Fibroblast of lung (primary cell): ENCODE results near the gene TEKT3. TPM values are rescaled to one million over a fixed set of nuclear protein-coding genes. Genes with fewer than 3 reads are reported as not detected.

Experiments used
- DNase-seq, 2 donors: peaks; one replicate each; pipeline versions ENCODE4 v3.0.0 to v3.0.0-alpha.2; 2010; ENCODE audit warnings: low read depth in 2 of 2
- H2AFZ ChIP-seq: 2 replicates; pipeline ENCODE4 v1.5.1; 2012; ENCODE audit warnings: low read length, control low read depth, inconsistent platforms
- H3K27ac ChIP-seq: 2 replicates; pipeline ENCODE4 v1.5.1; 2011; ENCODE audit warnings: low read length, control low read depth; ENCODE audit not compliant: insufficient read depth
- H3K27me3 ChIP-seq: 2 replicates; pipeline ENCODE4 v1.5.1; 2011; ENCODE audit warnings: mild to moderate bottlenecking, low read length; ENCODE audit not compliant: control insufficient read depth, insufficient read depth
- H3K36me3 ChIP-seq: 2 replicates; pipeline ENCODE4 v1.5.1; 2011; ENCODE audit warnings: low read length; ENCODE audit not compliant: control insufficient read depth, insufficient read depth
- H3K4me1 ChIP-seq: 2 replicates; pipeline ENCODE4 v1.5.1; 2011; ENCODE audit warnings: low read length; ENCODE audit not compliant: control insufficient read depth, insufficient read depth; ENCODE audit errors: extremely low read depth
- H3K4me2 ChIP-seq: 2 replicates; pipeline ENCODE4 v1.5.1; 2011; ENCODE audit warnings: low read length, control low read depth; ENCODE audit not compliant: insufficient read depth; ENCODE audit errors: extremely low read depth
- H3K4me3 ChIP-seq, 4 experiments: fragments of 200-600 bp in 1 of 4; sonication (generic) in 1 of 4; replicated peaks in 1 of 4; 2 replicates each; pipeline ENCODE4 v1.5.1; 2011 to 2016; ENCODE audit warnings: low read length in 4 of 4, low read depth in 3 of 4, mild to moderate bottlenecking in 3 of 4, control low read depth in 2 of 4, inconsistent platforms in 1 of 4, mixed read lengths in 1 of 4; ENCODE audit not compliant: insufficient read depth in 1 of 4; ENCODE audit errors: control extremely low read depth in 1 of 4
- H3K79me2 ChIP-seq: 2 replicates; pipeline ENCODE4 v1.5.1; 2012; ENCODE audit warnings: mild to moderate bottlenecking, low read length, inconsistent platforms; ENCODE audit not compliant: control insufficient read depth, insufficient read depth
- H3K9ac ChIP-seq: 2 replicates; pipeline ENCODE4 v1.5.1; 2011; ENCODE audit warnings: mild to moderate bottlenecking, low read length, control low read depth; ENCODE audit not compliant: insufficient read depth
- H3K9me3 ChIP-seq: 2 replicates; pipeline ENCODE4 v1.5.1; 2012; ENCODE audit warnings: low read depth, low read length; ENCODE audit not compliant: control insufficient read depth, insufficient read depth
- H4K20me1 ChIP-seq: 2 replicates; pipeline ENCODE4 v1.5.1; 2011; ENCODE audit warnings: low read length; ENCODE audit not compliant: control insufficient read depth, insufficient read depth; ENCODE audit errors: extremely low read depth
- CTCF ChIP-seq, 2 donors: IDR thresholded peaks in 1 of 2; conservative IDR thresholded peaks in 1 of 2; 1 replicate in 1 of 2; 2 replicates in 1 of 2; pipeline ENCODE4 v1.5.1; 2011 to 2012; ENCODE audit warnings: low read length in 2 of 2, control low read depth in 1 of 2, inconsistent platforms in 1 of 2, low read depth in 1 of 2, mild to moderate bottlenecking in 1 of 2
- EZH2 ChIP-seq: IDR thresholded peaks from 2 replicates; pipeline ENCODE4 v1.5.1; 2012; ENCODE audit warnings: low read length, control low read depth, mild to moderate bottlenecking; ENCODE audit errors: missing control alignments
- polyA plus RNA-seq, 2 donors: library from polyadenylated mRNA; depleted of rRNA in 1 of 2; stranded (reverse) in 1 of 2; unstranded in 1 of 2; fragments of >200 nt; gene quantifications; 2 replicates each; pipeline ENCODE4 v1.2.1, GENCODE V29; 2011 to 2012; ENCODE audit warnings: missing spikeins in 1 of 2
- total RNA-seq: library from RNA; depleted of rRNA; stranded (reverse); fragments of >200 nt; gene quantifications from 2 replicates; pipeline ENCODE4 v1.2.1, GENCODE V29; 2014

TEKT3 gene
- total and polyA plus RNA-seq, 2 donors (not counting 1 experiment from before 2014, with no cell fraction given) = 0.33 to 0.52 TPM

- Histone ChIP-seq H3K4me3 (peak overlapping the region in 1 of 4 experiments; percentile 46), H3K27me3 (no peaks in the 10 kb centered on the region), H3K36me3 (no peaks in the 10 kb centered on the region), H2AFZ (no peak overlapping the region), H3K27ac (peak overlapping the region; percentile 46), H3K4me1 (peaks cover 9% of the 10 kb centered on the region), H3K4me2 (peak overlapping the region; percentile 89), H3K9ac (no peak overlapping the region), H3K9me3 (no peaks in the 10 kb centered on the region), H4K20me1 (no peaks in the 10 kb centered on the region), H3K79me2 (no peaks in the 10 kb centered on the region)
- peak in 1 of 2 donors; percentile 16 for DNase-seq
- TF ChIP-seq CTCF (conservative IDR thresholded peaks at IDR 0.05 in 1 of 2, IDR thresholded peaks at IDR 0.05 in 1 of 2; ENCODE audit: low read depth in 1 of 2, low read length in 2 of 2) (no peak), EZH2 (no peak)
Observed at GRCh38 chr17:15278380-15278779, 63.0 kb downstream of the TEKT3 start.

GRCh38 chr17:15274017-15274416 is 67.4 kb downstream of the TEKT3 start:
- peak overlapping the region; percentile 18 for H3K27ac ChIP-seq
- TF ChIP-seq CTCF (conservative IDR thresholded peaks at IDR 0.05 in 1 of 2, IDR thresholded peaks at IDR 0.05 in 1 of 2; ENCODE audit: low read depth in 1 of 2, low read length in 2 of 2) = no peak
- no peak for TF ChIP-seq EZH2

GRCh38 chr17:15273141-15273793 is 68.1 kb downstream of the TEKT3 start:
- no peak overlapping the region for H2AFZ ChIP-seq
- H4K20me1 ChIP-seq = no peaks in the 10 kb centered on the region
- peak overlapping the region; percentile 0 for H3K4me2 ChIP-seq
- peak overlapping the region; percentile 18 for H3K27ac ChIP-seq
- no peak overlapping the region for H3K9ac ChIP-seq
- TF ChIP-seq CTCF (conservative IDR thresholded peaks at IDR 0.05 in 1 of 2, IDR thresholded peaks at IDR 0.05 in 1 of 2; ENCODE audit: low read depth in 1 of 2, low read length in 2 of 2) (no peak), EZH2 (no peak)
- H3K36me3 ChIP-seq = no peaks in the 10 kb centered on the region
- no peak overlapping the region for H3K4me3 ChIP-seq
- peak; percentile 94 to 96 for DNase-seq
- H3K79me2 ChIP-seq = no peaks in the 10 kb centered on the region
- no peaks in the 10 kb centered on the region for H3K9me3 ChIP-seq
- H3K27me3 ChIP-seq = peaks cover 5% of the 10 kb centered on the region
- H3K4me1 ChIP-seq = peaks cover 12% of the 10 kb centered on the region

More at GRCh38 chr17:15274017-15274416, 67.4 kb downstream of the TEKT3 start:
- peak in 1 of 2 donors; percentile 38 for DNase-seq
- Histone ChIP-seq H3K4me1 (peaks cover 17% of the 10 kb centered on the region), H3K36me3 (no peaks in the 10 kb centered on the region), H3K4me2 (no peak overlapping the region), H3K79me2 (no peaks in the 10 kb centered on the region), H3K27me3 (peaks cover 5% of the 10 kb centered on the region), H3K9ac (no peak overlapping the region), H2AFZ (no peak overlapping the region), H3K9me3 (no peaks in the 10 kb centered on the region), H3K4me3 (no peak overlapping the region), H4K20me1 (no peaks in the 10 kb centered on the region)
